Spleen (tissue), 11 donors: ENCODE data around the gene GNAI1. TPM values are rescaled to one million over a fixed set of nuclear protein-coding genes. Genes with fewer than 3 reads are reported as not detected.

Source experiments
- DNase-seq: peaks from one replicate; pipeline ENCODE4 v3.0.0-alpha.2; 2020
- H3K27ac ChIP-seq, 8 donors: fragments of 200-600 bp; sonication (generic) in 7 of 8; 1 replicate in 4 of 8; 2 replicates in 4 of 8; pipeline versions ENCODE4 v1.5.0 to v1.8.0; 2016 to 2021; ENCODE audit warnings: inconsistent platforms in 4 of 8, mild to moderate bottlenecking in 4 of 8, moderate library complexity in 1 of 8
- H3K27me3 ChIP-seq, 7 donors: fragments of 200-600 bp; sonication (generic) in 6 of 7; replicated peaks in 1 of 7; 1 replicate in 4 of 7; 2 replicates in 3 of 7; pipeline versions ENCODE4 v1.5.0 to v1.8.0; 2016 to 2021; ENCODE audit warnings: inconsistent platforms in 3 of 7, mild to moderate bottlenecking in 1 of 7
- H3K36me3 ChIP-seq, 6 donors: fragments of 200-600 bp; sonication (generic) in 5 of 6; 1 replicate in 4 of 6; 2 replicates in 2 of 6; pipeline versions ENCODE4 v1.5.0 to v1.8.0; 2016 to 2021; ENCODE audit warnings: inconsistent platforms in 2 of 6
- H3K4me1 ChIP-seq, 6 donors: fragments of 200-600 bp; sonication (generic) in 5 of 6; 1 replicate in 3 of 6; 2 replicates in 3 of 6; pipeline versions ENCODE4 v1.5.0 to v1.8.0; 2016 to 2021; ENCODE audit warnings: inconsistent platforms in 3 of 6
- H3K4me3 ChIP-seq, 8 donors: fragments of 200-600 bp; sonication (generic) in 7 of 8; 1 replicate in 4 of 8; 2 replicates in 4 of 8; pipeline versions ENCODE4 v1.5.0 to v1.8.0; 2016 to 2021; ENCODE audit warnings: inconsistent platforms in 4 of 8, mild to moderate bottlenecking in 4 of 8, moderate library complexity in 2 of 8
- H3K9me3 ChIP-seq, 8 donors: fragments of 200-600 bp; sonication (generic) in 7 of 8; 1 replicate in 4 of 8; 2 replicates in 4 of 8; pipeline versions ENCODE4 v1.5.0 to v1.8.0; 2016 to 2021; ENCODE audit warnings: inconsistent platforms in 4 of 8
- CTCF ChIP-seq, 11 experiments: fragments of 200-600 bp in 7 of 11; fragments of 450-650 bp in 4 of 11; sonication (generic) in 4 of 11; IDR thresholded peaks in 8 of 11; conservative IDR thresholded peaks in 3 of 11; 1 replicate in 7 of 11; 2 replicates in 4 of 11; pipeline versions ENCODE4 v1.4.0 to v1.8.0; 2016 to 2021; ENCODE audit warnings: antibody characterized with exemption in 11 of 11, inconsistent platforms in 4 of 11, mild to moderate bottlenecking in 1 of 11
- POLR2A ChIP-seq, 3 donors: fragments of 450-650 bp; IDR thresholded peaks; one replicate each; pipeline ENCODE4 v1.5.1; 2017; ENCODE audit warnings: antibody characterized with exemption in 3 of 3, mild to moderate bottlenecking in 1 of 3
- POLR2AphosphoS5 ChIP-seq, 3 donors: sonication (generic); formaldehyde crosslinking; IDR thresholded peaks; one replicate each; pipeline ENCODE4 v1.5.1; 2017; ENCODE audit warnings: antibody characterized with exemption in 3 of 3
- WGBS, 5 donors: extraction: QIAGEN DNeasy Blood & Tissue Kit in 3 of 5; methylation state at CpG; one replicate each; pipeline versions ENCODE4 v1.1.5 to v1.1.7; 2013 to 2018; 5-methylcytosine and 5-hydroxymethylcytosine counted together
- intact Hi-C: fragments of 100-400 bp; cut with DNase I; formaldehyde crosslinking; loops from one replicate; pipeline ENCODE4 v1.15.0; 2023; ENCODE audit warnings: low total_unique reads
- polyA plus RNA-seq, 3 donors: library from polyadenylated mRNA; stranded (reverse); fragments of 200-250 nt; gene quantifications; one replicate each; pipeline ENCODE4 v1.2.1, GENCODE V29; 2013
- total RNA-seq, 7 donors: library from RNA; depleted of rRNA in 3 of 7; stranded (reverse); fragments of >200 nt in 3 of 7; fragmentation: NEBNext Ultra II Directional in 4 of 7; extraction: Animal tissue kit (Norgen Biotek cat#: 25700) in 4 of 7; gene quantifications; one replicate each; pipeline versions ENCODE4 v1.1.0 to v1.2.1, GENCODE V29; 2016 to 2021
- donor health status: healthy with polysubstance abuse.
- donor health status: DM: no; HTN: no; CAD: no; lungs with moderate emphysema.
- donor health status: DM: no; HTN: no; CAD: no.
- donor health status: Bipolar disorder and iron deficiency.
- donor health status: healthy.
- donor health status: DM: no; HTN: no; CAD: no.
- donor health status: DM: yes; HTN: yes; CAD: no.

The GNAI1 gene
- total and polyA plus RNA-seq, 10 donors = 2.5 to 16.3 (median 12.2) TPM

GRCh38 chr7:80236681-80237080 is 102.0 kb downstream of the GNAI1 start:
- H3K27me3 ChIP-seq = no peaks in the 10 kb centered on the region
- H3K4me3 ChIP-seq = no peak overlapping the region
- H3K9me3 ChIP-seq = no peaks in the 10 kb centered on the region
- no peaks in the 10 kb centered on the region for H3K36me3 ChIP-seq
- TF ChIP-seq POLR2AphosphoS5 (IDR thresholded peaks at IDR 0.05) = no peak
- no peak for TF ChIP-seq POLR2A (IDR thresholded peaks at IDR 0.05)
- TF ChIP-seq CTCF (IDR thresholded peaks at IDR 0.05 in 8 of 11, conservative IDR thresholded peaks at IDR 0.05 in 3 of 11) = no peak
- no peak for DNase-seq
- intact Hi-C loops = no loop called here
- no peak overlapping the region for H3K27ac ChIP-seq
- 47 to 72% (median 54%) methylated on average over 1 of the region's 1 CpG for WGBS, 5 donors
- H3K4me1 ChIP-seq = no peaks in the 10 kb centered on the region

GRCh38 chr7:80240265-80241025 is 105.8 kb downstream of the GNAI1 start:
- H3K36me3 ChIP-seq = no peaks in the 10 kb centered on the region
- intact Hi-C loops = no loop called here
- WGBS, 5 donors = 88 to 95% (median 88%) methylated on average over 4 of the region's 4 CpGs
- DNase-seq = no peak
- no peaks in the 10 kb centered on the region for H3K4me1 ChIP-seq
- no peaks in the 10 kb centered on the region for H3K9me3 ChIP-seq
- no peak overlapping the region for H3K27ac ChIP-seq
- H3K27me3 ChIP-seq = no peaks in the 10 kb centered on the region
- TF ChIP-seq POLR2AphosphoS5 (IDR thresholded peaks at IDR 0.05) (no peak), CTCF (IDR thresholded peaks at IDR 0.05 in 8 of 11, conservative IDR thresholded peaks at IDR 0.05 in 3 of 11) (no peak), POLR2A (IDR thresholded peaks at IDR 0.05) (no peak)
- H3K4me3 ChIP-seq = no peak overlapping the region

GRCh38 chr7:80241671-80242070 is 107.0 kb downstream of the GNAI1 start:
- no peak for DNase-seq
- Histone ChIP-seq H3K4me3 (no peak overlapping the region), H3K27me3 (no peaks in the 10 kb centered on the region), H3K27ac (no peak overlapping the region), H3K36me3 (no peaks in the 10 kb centered on the region), H3K9me3 (no peaks in the 10 kb centered on the region), H3K4me1 (no peaks in the 10 kb centered on the region)
- TF ChIP-seq POLR2AphosphoS5 (IDR thresholded peaks at IDR 0.05) (no peak), POLR2A (IDR thresholded peaks at IDR 0.05) (no peak), CTCF (IDR thresholded peaks at IDR 0.05 in 8 of 11, conservative IDR thresholded peaks at IDR 0.05 in 3 of 11) (no peak)
- intact Hi-C loops = no loop called here
- WGBS, 5 donors = 76 to 98% (median 95%) methylated on average over 1 of the region's 1 CpG

- WGBS, 5 donors = 72 to 92% (median 76%) methylated on average over 4 of the region's 4 CpGs
- Histone ChIP-seq H3K36me3 (no peaks in the 10 kb centered on the region), H3K9me3 (no peaks in the 10 kb centered on the region), H3K4me1 (no peaks in the 10 kb centered on the region), H3K27me3 (no peaks in the 10 kb centered on the region), H3K27ac (no peak overlapping the region), H3K4me3 (no peak overlapping the region)
- TF ChIP-seq POLR2AphosphoS5 (IDR thresholded peaks at IDR 0.05) (no peak), POLR2A (IDR thresholded peaks at IDR 0.05) (no peak), CTCF (IDR thresholded peaks at IDR 0.05 in 8 of 11, conservative IDR thresholded peaks at IDR 0.05 in 3 of 11) (no peak)
- DNase-seq = no peak
- intact Hi-C loops = no loop called here
These were observed 108.8 kb downstream of the GNAI1 start for GRCh38 chr7:80243425-80243824.
